NCI-H1694 (cell line): ENCODE results near the gene NAE1.

ENCODE experiments used
- DNase-seq: peaks from one replicate; lab custom pipeline; 2025; lab: John Stamatoyannopoulos, UW

NAE1 gene

DNA sequence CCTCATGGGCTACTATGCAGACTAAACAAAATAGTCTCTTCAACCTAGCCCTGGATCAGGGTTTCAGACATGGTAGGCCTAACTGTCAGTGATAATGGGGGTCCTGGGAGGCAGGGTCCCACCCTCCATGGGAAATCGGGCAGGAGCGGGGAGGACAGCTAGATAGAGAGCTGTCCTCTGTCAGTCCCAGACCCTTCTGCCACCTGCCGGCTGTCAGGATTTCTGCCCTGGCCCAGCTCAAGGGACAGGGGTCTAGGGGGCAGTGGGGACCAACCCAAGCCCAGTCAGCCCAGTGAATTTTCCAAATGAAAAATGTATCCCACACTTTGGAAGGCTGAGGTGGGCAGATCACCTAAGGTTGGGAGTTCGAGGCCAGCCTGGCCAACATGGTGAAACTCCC, 18.8 kb upstream of the NAE1 start:
- DNase-seq, result no peak

- DNase-seq, result no peak
Measured at GRCh38 chr16:66849021-66849420, 18.2 kb upstream of the NAE1 start.

DNA sequence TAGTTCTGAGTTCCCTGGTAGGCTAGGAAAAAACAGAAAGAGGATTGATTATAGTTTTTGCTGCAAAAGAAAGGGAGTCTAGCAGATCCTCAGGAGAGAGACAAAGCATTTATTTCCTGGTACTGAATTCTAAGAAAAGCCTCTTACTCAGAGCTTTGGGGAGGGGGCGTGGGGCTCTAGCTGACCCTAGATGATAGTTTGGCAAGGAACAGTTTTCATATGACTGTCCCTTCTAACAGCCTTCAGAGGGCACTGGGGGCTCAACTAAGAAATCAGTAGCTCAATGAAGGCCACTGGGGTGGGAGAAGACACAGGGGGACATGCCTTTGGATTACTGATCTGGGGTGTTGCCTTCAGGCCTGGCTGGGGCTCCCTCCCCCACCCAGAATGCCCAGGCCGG, 17.4 kb upstream of the NAE1 start:
- no peak for DNase-seq

DNA sequence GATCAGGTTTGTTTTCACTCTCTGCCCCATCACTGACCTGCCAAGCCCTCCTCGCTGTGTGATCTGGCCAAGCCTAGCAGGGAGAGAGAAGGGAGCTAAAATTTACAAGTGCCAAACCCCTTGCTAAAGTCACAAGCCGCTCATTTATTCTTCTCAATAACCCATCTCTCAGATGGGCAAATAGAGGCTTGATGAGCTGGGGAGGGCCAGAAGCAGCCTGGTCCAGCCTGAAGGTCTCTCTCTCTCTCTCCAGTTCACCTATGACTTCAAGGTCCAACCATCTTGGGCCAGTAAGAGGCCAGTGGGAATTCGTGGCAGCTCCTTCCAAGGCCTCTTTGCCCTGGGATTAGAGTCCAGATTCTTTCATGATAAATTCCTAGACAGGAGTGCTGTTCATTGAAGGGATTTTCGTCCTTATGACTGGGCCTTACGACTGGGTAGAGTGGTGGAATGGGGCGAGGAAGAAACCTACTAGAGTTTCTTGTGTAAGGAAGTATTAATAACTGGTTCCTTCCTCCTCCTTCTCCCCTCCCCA, 16.8 kb upstream of the NAE1 start:
- DNase-seq, result no peak

DNA sequence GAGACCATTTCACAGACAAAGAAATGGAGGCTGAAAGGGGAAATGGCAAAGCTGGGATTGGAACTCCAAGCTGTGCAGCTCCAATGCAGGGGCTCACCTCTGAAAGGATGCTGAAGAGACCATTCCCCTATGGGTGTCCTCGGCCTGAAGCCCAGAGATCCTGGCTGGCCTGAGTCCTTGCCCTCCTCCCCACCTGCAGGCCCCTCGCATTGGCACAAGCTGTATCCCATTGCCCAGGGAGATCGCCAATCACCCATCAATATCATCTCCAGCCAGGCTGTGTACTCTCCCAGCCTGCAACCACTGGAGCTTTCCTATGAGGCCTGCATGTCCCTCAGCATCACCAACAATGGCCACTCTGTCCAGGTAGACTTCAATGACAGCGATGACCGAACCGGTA, 16.1 kb upstream of the NAE1 start:
- DNase-seq, result no peak

DNA sequence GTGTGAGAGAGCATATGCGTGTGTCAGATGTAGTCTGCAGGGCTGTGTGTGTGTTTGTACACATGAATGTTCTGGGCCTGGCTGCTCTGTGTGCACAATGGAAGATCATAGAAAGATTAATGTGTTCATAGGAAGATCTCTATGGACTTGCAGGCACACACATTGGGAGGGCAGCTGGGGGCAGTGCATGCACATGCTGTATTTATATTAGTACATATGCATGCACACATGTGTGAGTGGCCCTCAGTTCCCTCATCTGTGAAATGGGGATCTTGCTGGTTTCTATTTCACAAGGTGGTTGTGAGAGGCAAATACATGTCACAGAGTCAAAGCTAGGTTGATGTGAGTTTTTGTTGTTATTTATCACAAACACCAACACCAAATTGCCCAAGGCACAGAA, 15.5 kb upstream of the NAE1 start:
- no peak for DNase-seq

DNA sequence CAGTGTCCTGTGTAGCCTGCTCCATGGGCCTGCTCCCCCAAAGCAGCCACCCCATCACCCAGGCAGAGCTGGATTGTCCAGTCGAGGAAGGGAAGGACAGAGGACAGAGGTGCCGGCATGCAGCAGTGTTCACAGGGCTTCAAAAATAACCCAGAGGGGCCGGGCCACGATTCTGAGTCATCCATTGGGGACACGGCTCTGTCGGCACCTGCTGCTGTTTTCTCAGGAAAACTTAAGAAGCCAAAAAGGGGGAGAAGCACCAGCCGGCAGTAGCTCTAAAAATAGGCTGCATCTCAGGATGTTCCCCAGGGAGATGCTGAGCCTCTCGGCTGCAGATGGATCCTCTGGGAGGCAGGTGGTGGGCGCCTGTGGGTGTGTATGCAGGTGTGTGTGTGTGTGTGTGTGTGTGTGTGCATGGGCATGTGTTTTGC, 15.0 kb upstream of the NAE1 start:
- DNase-seq, result no peak

- DNase-seq, result no peak
Measured at GRCh38 chr16:66845080-66845410, 14.3 kb upstream of the NAE1 start.

DNA sequence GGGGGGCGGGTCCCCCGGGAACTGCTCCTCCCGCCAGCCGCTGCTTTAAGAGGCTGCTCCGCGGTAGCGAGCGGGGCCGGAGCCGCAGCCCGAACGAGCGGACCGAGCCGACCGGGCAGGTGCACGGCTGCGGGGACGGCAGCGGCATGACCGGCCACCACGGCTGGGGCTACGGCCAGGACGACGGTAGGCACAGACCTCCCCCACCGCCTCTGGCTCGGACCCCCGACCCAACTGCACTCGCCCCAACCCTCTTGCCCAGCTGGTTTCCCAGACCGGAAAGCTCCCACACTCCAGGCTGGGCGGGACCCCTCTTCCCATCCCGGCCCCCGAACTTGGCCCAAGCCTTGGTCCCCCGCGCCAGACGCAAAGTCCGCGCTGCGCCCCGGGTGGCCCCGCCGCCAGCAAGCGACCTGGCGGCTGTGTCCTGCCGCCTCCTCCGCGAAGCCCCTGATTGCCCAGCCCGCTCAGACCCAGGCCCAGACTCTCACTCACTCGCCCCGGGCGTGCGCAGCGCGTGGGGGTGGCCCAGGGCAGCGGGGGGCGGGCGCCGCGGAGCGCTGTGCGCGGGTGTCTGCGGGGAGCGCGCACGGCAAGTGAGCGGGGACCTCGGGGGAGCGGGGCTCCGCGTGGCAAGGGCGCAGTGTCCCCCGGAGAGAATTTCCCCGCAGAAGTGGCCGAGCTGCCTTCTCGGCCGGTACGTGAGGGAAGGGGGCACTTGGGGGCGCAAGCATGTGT, 13.7 kb upstream of the NAE1 start, which contains the start of gene CA7:
TSS of gene CA7 (plus strand) at position 73 of the 738 bp plus-strand sequence. CDS start at position 147, 74 bp downstream.
- DNase-seq, result no peak

DNA sequence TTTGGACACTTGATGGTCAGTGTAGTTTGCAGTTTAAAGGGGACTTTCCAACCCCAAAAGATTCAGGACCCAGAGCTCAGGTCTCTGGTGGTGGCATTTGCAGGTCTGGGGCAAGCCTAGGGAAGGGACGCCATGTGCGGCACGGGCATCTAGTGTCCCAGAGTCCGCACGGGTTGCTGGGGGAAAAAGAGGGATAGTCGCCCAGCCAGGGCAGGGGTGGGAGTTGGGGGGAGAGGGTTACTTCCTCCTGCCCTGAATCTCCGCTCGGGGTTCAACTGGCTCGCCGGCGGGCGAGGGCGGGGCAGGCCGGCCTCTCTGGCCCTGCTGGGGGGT, 13.2 kb upstream of the NAE1 start:
- no peak for DNase-seq

DNA sequence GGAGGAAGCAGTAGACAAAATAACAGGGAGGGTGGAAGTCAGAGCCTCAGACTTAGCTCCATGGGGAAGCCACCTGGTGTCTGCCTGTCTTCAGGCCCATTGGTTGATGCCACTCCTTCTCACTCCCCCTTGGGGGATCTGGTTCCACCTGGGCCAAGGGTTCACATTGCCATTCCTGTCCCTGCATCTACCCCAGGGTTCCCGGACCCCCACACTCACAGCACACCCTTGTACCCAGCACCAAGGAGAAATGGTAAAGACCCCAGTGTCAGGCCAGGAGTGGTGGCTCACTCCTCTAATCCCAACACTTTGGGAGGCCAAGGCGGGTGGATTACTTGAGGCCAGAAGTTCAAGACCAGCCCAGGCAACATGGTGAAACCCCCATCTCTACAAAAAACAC, 12.4 kb upstream of the NAE1 start:
- no peak for DNase-seq

DNA sequence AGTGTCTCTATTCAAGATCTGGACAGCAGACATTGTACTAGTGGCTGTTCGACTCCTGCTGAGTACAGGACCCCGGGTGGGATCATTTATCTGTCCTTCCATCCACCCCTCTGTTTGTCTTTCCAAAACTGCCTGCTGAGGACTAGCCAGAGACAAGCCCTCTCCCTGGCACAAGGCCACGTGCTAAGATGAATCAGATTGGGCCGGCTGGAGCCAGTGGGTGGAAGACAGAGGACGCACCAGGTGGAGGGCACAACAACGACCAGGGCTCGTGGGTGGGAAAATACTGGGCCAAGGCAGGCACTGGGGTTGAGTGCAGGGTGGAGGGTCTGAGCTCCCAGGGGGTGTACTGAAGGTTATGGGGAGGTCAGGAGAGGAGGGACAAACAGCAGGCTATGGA, 12.0 kb upstream of the NAE1 start:
- DNase-seq, result no peak

DNA sequence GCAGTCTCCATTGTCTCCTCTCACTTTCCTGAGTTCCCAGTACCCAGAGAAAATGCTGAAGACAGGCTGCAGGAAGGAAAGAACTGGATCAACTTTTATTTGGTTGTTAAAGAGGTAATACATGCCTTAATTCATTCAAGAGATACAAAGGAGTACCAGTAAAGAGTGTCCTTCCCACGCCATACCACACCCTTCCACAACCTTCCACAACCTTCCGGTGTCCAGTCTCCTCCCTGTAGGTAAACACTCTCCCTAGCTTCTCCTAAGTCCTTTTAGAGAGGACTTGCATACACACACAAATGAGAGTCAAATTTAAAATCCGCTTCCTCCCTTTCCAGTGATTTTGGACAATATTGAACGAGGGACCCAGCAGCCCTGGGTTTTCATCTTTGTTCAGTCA, 10.6 kb upstream of the NAE1 start:
- DNase-seq, result no peak

DNA sequence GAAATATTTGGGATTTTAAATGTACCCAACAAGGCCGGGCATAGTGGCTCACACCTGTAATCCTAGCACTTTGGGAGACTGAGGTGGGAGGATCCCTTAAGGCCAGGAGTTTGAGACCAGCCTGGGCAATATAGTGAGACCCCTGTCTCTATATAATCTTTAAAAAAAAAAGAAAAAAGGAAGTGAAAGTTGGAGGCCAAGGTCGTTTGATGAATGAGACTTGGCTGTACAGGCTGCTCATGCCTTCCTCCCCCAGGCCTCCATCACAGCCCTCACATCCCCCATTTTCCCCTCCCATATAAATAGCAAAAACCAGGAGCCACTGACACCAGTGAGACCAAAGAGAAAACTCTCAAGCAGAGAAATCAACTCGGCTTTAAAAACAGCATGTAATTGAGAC, 10.1 kb upstream of the NAE1 start:
- DNase-seq, result no peak

GRCh38 chr16:66834746-66835145, 4.0 kb upstream of the NAE1 start:
- no peak for DNase-seq

GRCh38 chr16:66832661-66833305, 2.0 kb upstream of the NAE1 start:
- DNase-seq, result no peak

DNA sequence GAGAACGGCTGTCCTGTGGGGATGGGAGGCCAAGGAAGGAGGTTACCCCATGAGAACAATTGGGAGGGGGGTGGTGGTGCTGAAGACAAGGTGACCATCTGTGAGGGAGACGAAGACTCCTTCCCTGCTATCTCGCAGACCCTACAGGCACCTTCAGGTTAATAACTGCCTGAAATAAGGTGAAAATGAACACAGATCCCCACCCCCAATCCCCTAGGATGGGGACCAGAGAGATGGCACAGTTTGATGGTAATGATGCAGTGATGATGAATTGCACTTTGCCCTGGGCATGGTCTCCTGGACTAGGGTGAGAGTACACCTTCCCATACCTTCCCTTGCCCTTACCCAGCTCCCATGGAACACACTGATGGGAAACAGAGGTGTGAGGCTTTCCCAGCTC, 1.4 kb upstream of the NAE1 start:
- no peak for DNase-seq

- no peak for DNase-seq
Measured at GRCh38 chr16:66824006-66824405, 6.8 kb downstream of the NAE1 start.

GRCh38 chr16:66814734-66815133, 16.0 kb downstream of the NAE1 start:
- no peak for DNase-seq

GRCh38 chr16:66811043-66811442, 19.7 kb downstream of the NAE1 start:
- no peak for DNase-seq

DNA sequence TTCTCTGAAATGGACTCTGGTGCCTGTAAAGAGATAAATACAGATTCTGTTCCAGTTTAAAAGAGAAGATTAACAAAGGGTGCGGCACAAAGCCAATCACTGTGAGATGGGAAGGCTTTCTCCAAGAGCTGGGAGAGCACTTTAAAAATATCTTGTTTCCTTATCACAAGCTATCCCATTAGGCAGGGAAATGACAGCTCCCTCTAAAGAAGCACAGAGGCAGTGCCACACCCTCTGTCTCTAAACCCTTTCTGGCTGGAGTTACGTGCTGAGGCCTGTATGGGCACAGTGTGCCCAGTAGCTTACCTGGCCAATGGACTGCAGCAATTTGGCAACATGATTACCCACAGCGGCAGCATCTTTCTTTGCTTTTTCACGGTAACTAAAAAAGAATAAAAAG, 20.4 kb downstream of the NAE1 start:
- no peak for DNase-seq

DNA sequence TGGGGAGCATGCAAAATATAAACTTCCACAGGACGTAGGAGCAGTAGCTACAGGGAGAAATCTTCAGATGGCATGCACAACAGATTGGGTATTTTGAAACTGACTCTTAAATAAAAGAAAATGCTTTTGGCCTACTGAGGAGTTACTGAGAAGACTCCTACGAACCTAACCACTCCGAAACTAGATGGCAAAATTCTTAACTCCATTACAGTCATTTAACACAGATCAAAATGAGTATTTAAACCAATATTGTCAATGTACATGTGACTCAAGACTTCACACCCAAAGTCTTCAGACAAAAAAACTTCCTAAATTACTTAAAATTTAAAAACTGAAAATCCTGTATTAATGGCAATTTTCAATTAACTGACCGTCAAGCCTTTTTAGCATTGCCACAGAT, 21.0 kb downstream of the NAE1 start:
- DNase-seq, result no peak

- no peak for DNase-seq
Measured at GRCh38 chr16:66802159-66802558, 28.6 kb downstream of the NAE1 start.
